Thyroid gland (tissue), 4 donors: ENCODE measurements around the gene TMEM183A.

Source experiments
- POLR2A ChIP-seq, 2 donors: fragments of 450-650 bp; IDR thresholded peaks; one replicate each; pipeline ENCODE4 v1.6.1; 2017; ENCODE audit warnings: antibody characterized with exemption in 2 of 2, mild to moderate bottlenecking in 2 of 2, moderate library complexity in 1 of 2
- TF ChIP-seq, protein P1 (sequence below), 6 experiments: fragments of 200-600 bp in 3 of 6; fragments of 450-650 bp in 3 of 6; sonication (generic) in 3 of 6; IDR thresholded peaks; one replicate each; pipeline ENCODE4 v1.5.1; 2016 to 2019; ENCODE audit warnings: antibody characterized with exemption in 6 of 6, mild to moderate bottlenecking in 2 of 6, inconsistent platforms in 1 of 6, moderate library complexity in 1 of 6

DNA sequence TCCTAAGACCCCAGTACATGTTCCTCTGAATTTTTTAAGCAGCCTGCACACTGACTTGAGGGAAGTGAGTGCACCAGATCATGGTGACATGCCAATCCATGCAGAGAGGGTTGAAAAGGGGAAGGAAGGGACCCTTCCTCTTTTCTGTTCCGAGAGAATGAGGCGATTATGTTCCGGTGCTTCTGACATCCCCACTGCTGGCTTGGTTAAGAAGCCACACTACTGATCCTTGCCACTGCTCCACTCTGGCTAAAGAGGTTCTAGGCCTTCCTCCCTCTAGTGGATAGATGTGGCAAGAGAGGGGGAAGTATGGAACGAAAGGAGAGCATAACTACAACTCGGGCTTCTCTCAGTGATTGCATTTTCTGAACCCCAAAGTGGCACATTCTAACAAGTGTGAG lies 38.3 kb upstream of the TMEM183A start:
- TF ChIP-seq, protein P1, sequence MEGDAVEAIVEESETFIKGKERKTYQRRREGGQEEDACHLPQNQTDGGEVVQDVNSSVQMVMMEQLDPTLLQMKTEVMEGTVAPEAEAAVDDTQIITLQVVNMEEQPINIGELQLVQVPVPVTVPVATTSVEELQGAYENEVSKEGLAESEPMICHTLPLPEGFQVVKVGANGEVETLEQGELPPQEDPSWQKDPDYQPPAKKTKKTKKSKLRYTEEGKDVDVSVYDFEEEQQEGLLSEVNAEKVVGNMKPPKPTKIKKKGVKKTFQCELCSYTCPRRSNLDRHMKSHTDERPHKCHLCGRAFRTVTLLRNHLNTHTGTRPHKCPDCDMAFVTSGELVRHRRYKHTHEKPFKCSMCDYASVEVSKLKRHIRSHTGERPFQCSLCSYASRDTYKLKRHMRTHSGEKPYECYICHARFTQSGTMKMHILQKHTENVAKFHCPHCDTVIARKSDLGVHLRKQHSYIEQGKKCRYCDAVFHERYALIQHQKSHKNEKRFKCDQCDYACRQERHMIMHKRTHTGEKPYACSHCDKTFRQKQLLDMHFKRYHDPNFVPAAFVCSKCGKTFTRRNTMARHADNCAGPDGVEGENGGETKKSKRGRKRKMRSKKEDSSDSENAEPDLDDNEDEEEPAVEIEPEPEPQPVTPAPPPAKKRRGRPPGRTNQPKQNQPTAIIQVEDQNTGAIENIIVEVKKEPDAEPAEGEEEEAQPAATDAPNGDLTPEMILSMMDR (IDR thresholded peaks at IDR 0.05) = peak in 5 of 6 experiments; percentile 22 to 48 (median 40)
- peak in 1 of 2 donors; percentile 9 for TF ChIP-seq POLR2A (IDR thresholded peaks at IDR 0.05)
